ENCODE measurements around the gene PRAMEF18. TPM values are rescaled to one million over a fixed set of nuclear protein-coding genes. Genes with fewer than 3 reads are reported as not detected.
"Not testable (repeated sequence)": the region's sequence is repeated elsewhere in the genome, so short reads cannot be mapped to it uniquely, and the experiment has no call there.

The PRAMEF18 gene
- total RNA-seq, 2 experiments from 2014 or later: not detected

GRCh38 chr1:13224480-13225060, 1.4 kb downstream of the PRAMEF18 start:
- no peaks in the 10 kb centered on the region for H3K9me2 ChIP-seq (ENCODE audit: insufficient read depth, low read length)
- intact Hi-C loops (cut with micrococcal nuclease; ENCODE audit: unreplicated experiment): no loop called here
- no peak for DNase-seq (ENCODE audit: low spot score)
- H3K4me1 ChIP-seq (ENCODE audit: insufficient read depth, low read length, poor library complexity, severe bottlenecking): no peaks in the 10 kb centered on the region
- no peak overlapping the region for H3K4me2 ChIP-seq (ENCODE audit: low read length)
- no TSS peak for BruUV-seq (replicated peaks)
- no peak overlapping the region for H2AFZ ChIP-seq (ENCODE audit: low read length)
- no peaks in the 10 kb centered on the region for H3K36me3 ChIP-seq (ENCODE audit: insufficient read depth, low read length)
- no peak overlapping the region for H3K4me3 ChIP-seq (ENCODE audit: low read depth, low read length, poor library complexity, severe bottlenecking)
- TF ChIP-seq CTCF (conservative IDR thresholded peaks at IDR 0.05; ENCODE audit: low read length) (no peak), EZH2phosphoT487 (IDR thresholded peaks at IDR 0.05; ENCODE audit: borderline replicate concordance, low read depth, low read length) (no peak)
- no peaks in the 10 kb centered on the region for H3K79me2 ChIP-seq (ENCODE audit: insufficient read depth, low read depth, low read length)
- no peaks in the 10 kb centered on the region for H3K9me3 ChIP-seq (ENCODE audit: low read length)
- ChIA-PET POLR2A (no interaction called here), CTCF (ENCODE audit: unreplicated experiment) (interaction anchor here (0.6 kb wide), 1 partner anchor 693 kb away, joined by 4 read pairs; no protein-coding TSS in a partner anchor)
- no peak overlapping the region for H3K27ac ChIP-seq (ENCODE audit: low read depth, low read length, poor library complexity, severe bottlenecking)
- H4K20me1 ChIP-seq (ENCODE audit: insufficient read depth, low read length): no peaks in the 10 kb centered on the region

- H2AFZ ChIP-seq (ENCODE audit: low read length); H3K27ac ChIP-seq (ENCODE audit: low read depth, low read length, poor library complexity, severe bottlenecking); H3K9me2 ChIP-seq (ENCODE audit: insufficient read depth, low read length); intact Hi-C loops (cut with micrococcal nuclease; ENCODE audit: unreplicated experiment); H4K20me1 ChIP-seq (ENCODE audit: insufficient read depth, low read length); H3K4me3 ChIP-seq (ENCODE audit: low read depth, low read length, poor library complexity, severe bottlenecking); H3K4me2 ChIP-seq (ENCODE audit: low read length); CTCF ChIA-PET (ENCODE audit: unreplicated experiment); BruUV-seq (replicated peaks); H3K9me3 ChIP-seq (ENCODE audit: low read length); DNase-seq (ENCODE audit: low spot score); H3K79me2 ChIP-seq (ENCODE audit: insufficient read depth, low read depth, low read length); H3K36me3 ChIP-seq (ENCODE audit: insufficient read depth, low read length); H3K4me1 ChIP-seq (ENCODE audit: insufficient read depth, low read length, poor library complexity, severe bottlenecking); POLR2A ChIA-PET: not testable (repeated sequence)
These were observed 3.2 kb downstream of the PRAMEF18 start for GRCh38 chr1:13222788-13223187.

GRCh38 chr1:13219203-13219602, 6.8 kb downstream of the PRAMEF18 start:
- BruUV-seq (replicated peaks); intact Hi-C loops (cut with micrococcal nuclease; ENCODE audit: unreplicated experiment); POLR2A ChIA-PET; H4K20me1 ChIP-seq (ENCODE audit: insufficient read depth, low read length); CTCF ChIA-PET (ENCODE audit: unreplicated experiment); H3K27ac ChIP-seq (ENCODE audit: low read depth, low read length, poor library complexity, severe bottlenecking); H3K9me2 ChIP-seq (ENCODE audit: insufficient read depth, low read length); H3K36me3 ChIP-seq (ENCODE audit: insufficient read depth, low read length); H3K79me2 ChIP-seq (ENCODE audit: insufficient read depth, low read depth, low read length); H3K4me3 ChIP-seq (ENCODE audit: low read depth, low read length, poor library complexity, severe bottlenecking); H3K4me2 ChIP-seq (ENCODE audit: low read length); H3K9me3 ChIP-seq (ENCODE audit: low read length); DNase-seq (ENCODE audit: low spot score); H3K4me1 ChIP-seq (ENCODE audit: insufficient read depth, low read length, poor library complexity, severe bottlenecking); H2AFZ ChIP-seq (ENCODE audit: low read length): not testable (repeated sequence)

- H2AFZ ChIP-seq (ENCODE audit: low read length); H3K79me2 ChIP-seq (ENCODE audit: insufficient read depth, low read depth, low read length); POLR2A ChIA-PET; BruUV-seq (replicated peaks); H3K4me1 ChIP-seq (ENCODE audit: insufficient read depth, low read length, poor library complexity, severe bottlenecking); intact Hi-C loops (cut with micrococcal nuclease; ENCODE audit: unreplicated experiment); H3K4me2 ChIP-seq (ENCODE audit: low read length); H3K36me3 ChIP-seq (ENCODE audit: insufficient read depth, low read length); DNase-seq (ENCODE audit: low spot score); CTCF ChIA-PET (ENCODE audit: unreplicated experiment); H3K9me3 ChIP-seq (ENCODE audit: low read length); H4K20me1 ChIP-seq (ENCODE audit: insufficient read depth, low read length); H3K27ac ChIP-seq (ENCODE audit: low read depth, low read length, poor library complexity, severe bottlenecking); H3K9me2 ChIP-seq (ENCODE audit: insufficient read depth, low read length); H3K4me3 ChIP-seq (ENCODE audit: low read depth, low read length, poor library complexity, severe bottlenecking): not testable (repeated sequence)
These were observed 9.3 kb downstream of the PRAMEF18 start for GRCh38 chr1:13216619-13217018.

GRCh38 chr1:13208712-13209111, 17.2 kb downstream of the PRAMEF18 start:
- POLR2A ChIA-PET; H3K36me3 ChIP-seq (ENCODE audit: insufficient read depth, low read length); H3K79me2 ChIP-seq (ENCODE audit: insufficient read depth, low read depth, low read length); BruUV-seq (replicated peaks); H3K4me2 ChIP-seq (ENCODE audit: low read length); H3K27ac ChIP-seq (ENCODE audit: low read depth, low read length, poor library complexity, severe bottlenecking); DNase-seq (ENCODE audit: low spot score); intact Hi-C loops (cut with micrococcal nuclease; ENCODE audit: unreplicated experiment); H3K9me2 ChIP-seq (ENCODE audit: insufficient read depth, low read length); H3K4me1 ChIP-seq (ENCODE audit: insufficient read depth, low read length, poor library complexity, severe bottlenecking); H3K4me3 ChIP-seq (ENCODE audit: low read depth, low read length, poor library complexity, severe bottlenecking); H4K20me1 ChIP-seq (ENCODE audit: insufficient read depth, low read length); H2AFZ ChIP-seq (ENCODE audit: low read length); CTCF ChIA-PET (ENCODE audit: unreplicated experiment); H3K9me3 ChIP-seq (ENCODE audit: low read length): not testable (repeated sequence)

- H2AFZ ChIP-seq (ENCODE audit: low read length); H3K27ac ChIP-seq (ENCODE audit: low read depth, low read length, poor library complexity, severe bottlenecking); H3K36me3 ChIP-seq (ENCODE audit: insufficient read depth, low read length); intact Hi-C loops (cut with micrococcal nuclease; ENCODE audit: unreplicated experiment); H3K4me2 ChIP-seq (ENCODE audit: low read length); DNase-seq (ENCODE audit: low spot score); BruUV-seq (replicated peaks); H3K9me2 ChIP-seq (ENCODE audit: insufficient read depth, low read length); H3K79me2 ChIP-seq (ENCODE audit: insufficient read depth, low read depth, low read length); H3K4me3 ChIP-seq (ENCODE audit: low read depth, low read length, poor library complexity, severe bottlenecking); H4K20me1 ChIP-seq (ENCODE audit: insufficient read depth, low read length); POLR2A ChIA-PET; H3K4me1 ChIP-seq (ENCODE audit: insufficient read depth, low read length, poor library complexity, severe bottlenecking); H3K9me3 ChIP-seq (ENCODE audit: low read length); CTCF ChIA-PET (ENCODE audit: unreplicated experiment): not testable (repeated sequence)
These were observed 24.6 kb downstream of the PRAMEF18 start, which contains the start of gene PRAMEF13 for GRCh38 chr1:13201309-13201708. Gene PRAMEF13, minus strand, starts transcription at chr1:13201409. Its CDS starts 1,820 bp downstream, at chr1:13199589.

All from OCI-LY7 (cell line).